GM19023 (cell line): ENCODE results near the gene AMZ1.
"Not testable (repeated sequence)": the region's sequence is repeated elsewhere in the genome, so short reads cannot be mapped to it uniquely, and the experiment has no call there.

Source experiments
- ATAC-seq: cut with Tn5 transposase; IDR thresholded peaks from one replicate; pipeline ENCODE4 v1.9.1; 2021; ENCODE audit warnings: mild to moderate bottlenecking, moderate library complexity; ENCODE audit not compliant: unreplicated experiment

AMZ1 gene

DNA sequence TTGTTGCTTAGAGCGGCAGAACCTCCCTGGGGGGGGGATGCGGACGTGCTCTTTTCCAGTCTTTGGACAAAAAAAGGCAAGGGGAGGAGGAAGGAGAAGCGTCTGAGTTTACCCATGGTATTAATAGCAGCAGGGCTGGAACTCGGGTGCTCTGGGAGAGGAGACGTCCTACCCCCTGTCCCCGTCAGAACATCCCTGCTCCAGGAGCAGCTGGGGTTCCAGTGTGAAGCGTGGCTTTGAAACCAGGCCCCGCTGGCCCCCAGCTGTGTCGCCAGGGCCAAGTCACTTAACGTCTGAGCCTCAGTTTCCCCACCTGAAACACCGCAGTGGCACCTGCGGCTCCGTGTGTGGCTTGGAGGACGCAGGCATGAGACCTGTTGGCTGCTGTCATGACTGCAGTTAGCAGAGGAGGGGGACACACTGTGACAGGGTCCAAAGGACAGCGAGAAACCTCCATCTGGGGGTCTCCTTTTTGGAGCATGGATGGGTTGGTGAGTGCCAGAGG lies 1.4 kb downstream of the AMZ1 start:
- ATAC-seq: no peak

GRCh38 chr7:2689951-2690705 lies 2.1 kb downstream of the AMZ1 start:
- ATAC-seq: no peak

- ATAC-seq: no peak
Observed at GRCh38 chr7:2691011-2691707, 3.2 kb downstream of the AMZ1 start.

- not testable (repeated sequence) for ATAC-seq
Observed at GRCh38 chr7:2691932-2692439, 4.0 kb downstream of the AMZ1 start.

GRCh38 chr7:2692543-2692942 lies 4.5 kb downstream of the AMZ1 start:
- no peak for ATAC-seq

- not testable (repeated sequence) for ATAC-seq
Observed at GRCh38 chr7:2693420-2694121, 5.6 kb downstream of the AMZ1 start.

DNA sequence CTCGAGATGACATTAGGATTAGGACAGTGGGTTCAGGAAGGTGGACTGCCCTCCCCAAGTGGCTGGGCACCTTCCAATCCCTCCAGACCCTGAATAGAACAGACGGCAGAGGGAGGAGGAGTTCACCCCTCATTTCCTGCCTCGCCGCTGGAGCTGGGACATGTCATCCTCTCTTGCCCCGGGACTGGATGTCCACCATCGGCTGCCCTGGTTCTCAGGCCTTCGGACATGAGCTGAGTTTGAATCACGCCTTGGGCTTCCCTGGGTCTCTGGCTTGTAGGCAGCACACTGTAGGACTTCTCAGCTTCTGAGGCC lies 6.1 kb downstream of the AMZ1 start:
- not testable (repeated sequence) for ATAC-seq

- ATAC-seq: peak; percentile 95
Observed at GRCh38 chr7:2698581-2699288, 10.7 kb downstream of the AMZ1 start.

- ATAC-seq: no peak
Observed at GRCh38 chr7:2699289-2699620, 11.3 kb downstream of the AMZ1 start.

- no peak for ATAC-seq
Observed at GRCh38 chr7:2700141-2700850, 12.3 kb downstream of the AMZ1 start.

DNA sequence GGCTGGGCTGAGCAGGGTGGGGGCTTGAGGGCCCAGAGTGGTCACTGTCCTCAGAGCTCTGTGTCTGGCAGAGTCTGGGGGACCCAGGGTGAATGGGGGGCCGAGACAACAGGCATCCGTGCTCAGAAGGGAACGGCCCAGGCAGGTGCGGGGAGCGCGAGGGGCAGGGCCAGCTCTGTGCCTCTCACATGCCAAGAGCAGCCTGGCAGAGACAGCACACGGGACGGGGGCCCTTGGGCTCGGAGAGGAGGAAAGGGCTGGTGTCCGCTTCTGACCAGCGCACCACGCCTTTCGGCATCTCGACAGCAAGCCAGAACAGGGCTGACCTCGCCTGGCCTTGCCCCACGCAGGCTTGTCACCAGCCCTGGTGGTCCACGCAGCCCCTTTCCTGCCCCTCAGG lies 13.4 kb downstream of the AMZ1 start:
- no peak for ATAC-seq

- ATAC-seq: no peak
Observed at GRCh38 chr7:2701832-2702593, 14.0 kb downstream of the AMZ1 start.

DNA sequence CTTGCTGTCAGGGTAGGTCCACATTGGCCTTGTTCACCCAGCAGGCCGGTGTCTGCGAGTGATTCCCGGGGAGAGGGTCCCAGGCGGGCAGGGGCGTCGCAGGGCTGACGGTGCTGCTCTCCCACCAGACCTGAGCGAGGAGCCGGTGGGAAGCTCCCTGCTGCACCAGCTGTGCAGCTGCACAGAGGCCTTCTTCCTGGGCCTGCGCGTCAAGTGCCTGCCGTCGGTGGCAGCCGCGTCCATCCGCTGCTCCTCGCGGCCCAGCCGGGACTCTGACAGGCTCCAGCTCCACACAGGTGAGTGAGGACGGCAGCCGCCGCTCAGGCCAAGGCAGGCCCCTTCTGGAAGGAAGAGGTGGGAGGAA lies 14.6 kb downstream of the AMZ1 start:
- ATAC-seq: no peak

GRCh38 chr7:2705371-2706096 lies 17.5 kb downstream of the AMZ1 start:
- ATAC-seq: no peak

- ATAC-seq: no peak
Observed at GRCh38 chr7:2706685-2707126, 18.7 kb downstream of the AMZ1 start.

DNA sequence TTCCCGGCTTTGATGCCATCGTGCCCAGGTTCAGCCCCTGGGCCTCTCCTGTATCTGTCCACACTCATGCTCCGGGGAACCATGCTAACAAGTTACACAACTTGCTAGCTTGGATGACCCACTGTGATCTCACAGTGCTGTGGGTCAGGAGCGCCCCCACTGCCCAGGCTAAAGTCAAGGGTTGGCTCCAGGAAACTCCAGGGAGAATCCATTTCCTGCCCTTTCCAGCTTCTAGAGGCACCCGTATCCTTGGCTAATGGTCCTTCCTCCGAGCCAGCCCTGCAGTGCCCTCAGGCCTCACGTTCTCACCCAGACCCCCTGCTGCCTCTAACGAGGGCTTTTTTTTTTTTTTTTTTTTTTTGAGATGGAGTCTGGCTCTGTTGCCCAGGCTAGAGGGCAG lies 19.5 kb downstream of the AMZ1 start:
- ATAC-seq: no peak

DNA sequence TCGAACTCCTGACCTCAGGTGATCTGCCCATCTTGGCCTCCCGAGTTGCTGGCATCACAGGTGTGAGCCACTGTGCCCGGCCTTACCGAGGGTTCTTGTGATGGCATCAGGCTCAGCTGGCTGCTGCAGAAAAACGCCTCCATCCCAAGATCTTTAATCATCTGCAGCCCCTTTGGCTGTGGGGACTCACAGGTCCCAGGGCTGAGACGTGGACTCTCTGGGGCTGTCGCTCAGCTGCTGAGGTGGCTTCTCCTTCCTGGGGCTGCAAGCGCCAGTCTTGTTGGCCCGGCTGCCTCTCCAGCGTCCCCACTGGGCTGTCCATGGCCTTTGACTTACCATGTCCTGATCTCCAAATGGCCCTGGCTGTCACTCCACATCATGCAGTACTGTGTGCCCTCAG lies 20.0 kb downstream of the AMZ1 start:
- ATAC-seq: no peak

DNA sequence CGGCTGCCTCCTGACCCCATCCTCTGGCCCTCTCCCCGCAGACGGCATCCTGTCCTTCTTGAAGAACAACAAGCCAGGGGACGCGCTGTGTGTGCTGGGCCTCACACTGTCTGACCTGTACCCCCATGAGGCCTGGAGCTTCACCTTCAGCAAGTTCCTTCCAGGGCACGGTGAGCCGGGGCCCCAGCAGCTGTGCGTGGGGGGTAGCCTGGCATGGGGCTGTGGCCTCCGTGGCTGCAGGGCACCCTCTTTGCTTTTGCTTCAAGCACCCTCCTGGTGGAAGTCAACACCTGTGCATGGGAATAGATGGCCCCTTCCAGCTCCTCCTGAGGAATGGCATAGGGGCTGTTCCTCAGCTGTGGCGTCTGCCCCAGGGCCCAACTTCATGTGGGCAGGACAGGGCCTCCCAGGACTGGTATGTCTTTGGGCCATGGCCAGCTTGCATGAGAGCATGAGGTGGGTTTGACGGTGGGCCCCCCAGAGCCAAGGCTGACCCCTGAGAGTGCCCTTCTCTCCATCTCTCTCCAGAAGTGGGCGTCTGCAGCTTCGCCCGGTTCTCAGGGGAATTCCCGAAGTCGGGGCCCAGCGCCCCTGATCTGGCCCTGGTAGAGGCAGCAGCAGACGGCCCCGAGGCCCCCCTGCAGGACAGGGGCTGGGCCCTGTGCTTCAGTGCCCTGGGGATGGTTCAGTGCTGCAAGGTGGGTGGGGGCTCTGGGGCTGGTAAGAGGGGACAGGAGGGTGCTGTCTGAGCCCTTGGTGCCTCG lies 20.7 kb downstream of the AMZ1 start:
- no peak for ATAC-seq
